Testis (tissue), 3 donors: ENCODE results near the gene ACADS. TPM values are rescaled to one million over a fixed set of nuclear protein-coding genes. Genes with fewer than 3 reads are reported as not detected.
"Not testable (repeated sequence)": the region's sequence is repeated elsewhere in the genome, so short reads cannot be mapped to it uniquely, and the experiment has no call there.

Experiments
- DNase-seq: peaks from one replicate; pipeline ENCODE4 v3.0.0-alpha.2; 2019
- H3K27ac ChIP-seq, 2 donors: fragments of 200-600 bp; sonication (generic); one replicate each; pipeline ENCODE4 v1.5.1; 2019
- H3K27me3 ChIP-seq: fragments of 200-600 bp; sonication (generic); one replicate; pipeline ENCODE4 v1.5.1; 2019
- H3K36me3 ChIP-seq: fragments of 200-600 bp; sonication (generic); one replicate; pipeline ENCODE4 v1.5.1; 2017; ENCODE audit warnings: low read depth; ENCODE audit errors: missing control alignments
- H3K4me1 ChIP-seq: fragments of 200-600 bp; sonication (generic); one replicate; pipeline ENCODE4 v1.5.1; 2019
- H3K4me3 ChIP-seq, 2 donors: fragments of 200-600 bp; sonication (generic); one replicate each; pipeline ENCODE4 v1.5.1; 2017 to 2019
- H3K9me3 ChIP-seq: fragments of 200-600 bp; sonication (generic); one replicate; pipeline ENCODE4 v1.5.1; 2017
- CTCF ChIP-seq, 3 experiments: fragments of 450-650 bp in 2 of 3; fragments of 200-600 bp in 1 of 3; sonication (generic) in 1 of 3; IDR thresholded peaks; one replicate each; pipeline ENCODE4 v1.5.1; 2016 to 2019; ENCODE audit warnings: antibody characterized with exemption in 3 of 3, mild to moderate bottlenecking in 2 of 3, moderate library complexity in 1 of 3
- POLR2A ChIP-seq: fragments of 450-650 bp; IDR thresholded peaks from one replicate; pipeline ENCODE4 v1.6.1; 2017; ENCODE audit warnings: antibody characterized with exemption, mild to moderate bottlenecking, moderate library complexity
- WGBS, 2 donors: methylation state at CpG; one replicate each; pipeline ENCODE4 v1.1.5; 2018; 5-methylcytosine and 5-hydroxymethylcytosine counted together
- intact Hi-C: fragments of 100-400 bp; cut with DNase I; formaldehyde crosslinking; loops from one replicate; pipeline ENCODE4 v1.15.1; 2023; ENCODE audit warnings: low total_unique reads
- polyA plus RNA-seq: library from polyadenylated mRNA; stranded (reverse); fragments of 350-450 nt; fragmentation: Illumina TruSeq; extraction: RNeasy Lipid Tissue Mini Kit (QIAGEN cat#74804); gene quantifications from one replicate; pipeline ENCODE4 v1.2.3, GENCODE V29; 2014; ENCODE audit warnings: low read depth, low replicate concordance; ENCODE audit not compliant: insufficient read depth
- total RNA-seq, 2 donors: library from RNA; depleted of rRNA; stranded (reverse); fragments of >200 nt; gene quantifications; one replicate each; pipeline ENCODE4 v1.2.3, GENCODE V29; 2016

The ACADS gene
- total and polyA plus RNA-seq, 3 donors from 2014 or later: 28.3 to 43.9 (median 30.2) TPM

DNA sequence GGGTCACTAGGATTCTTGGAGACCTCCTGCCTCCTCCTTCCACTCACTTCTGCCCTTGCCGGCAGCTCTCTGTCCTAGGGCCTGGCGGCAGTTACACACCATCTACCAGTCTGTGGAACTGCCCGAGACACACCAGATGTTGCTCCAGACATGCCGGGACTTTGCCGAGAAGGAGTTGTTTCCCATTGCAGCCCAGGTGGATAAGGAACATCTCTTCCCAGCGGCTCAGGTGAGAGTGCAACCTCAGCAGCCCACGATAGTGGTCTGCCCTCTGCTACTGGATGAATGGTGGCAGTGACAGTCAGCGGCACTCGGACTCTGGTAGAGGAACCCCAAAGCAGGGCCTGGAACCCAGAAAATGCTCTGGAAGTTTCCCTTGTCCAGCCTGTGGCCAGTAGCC, 1.3 kb downstream of the ACADS start:
- Histone ChIP-seq H3K4me1 (peaks cover 6% of the 10 kb centered on the region), H3K9me3 (no peaks in the 10 kb centered on the region), H3K27me3 (no peaks in the 10 kb centered on the region), H3K36me3 (no peaks in the 10 kb centered on the region), H3K27ac (no peak overlapping the region), H3K4me3 (no peak overlapping the region)
- no peak for DNase-seq
- WGBS, 2 donors: 94 to 95% methylated on average over 9 of the region's 9 CpGs
- TF ChIP-seq POLR2A: no peak
- TF ChIP-seq CTCF (IDR thresholded peaks at IDR 0.05): no peak
- intact Hi-C loops: no loop called here

DNA sequence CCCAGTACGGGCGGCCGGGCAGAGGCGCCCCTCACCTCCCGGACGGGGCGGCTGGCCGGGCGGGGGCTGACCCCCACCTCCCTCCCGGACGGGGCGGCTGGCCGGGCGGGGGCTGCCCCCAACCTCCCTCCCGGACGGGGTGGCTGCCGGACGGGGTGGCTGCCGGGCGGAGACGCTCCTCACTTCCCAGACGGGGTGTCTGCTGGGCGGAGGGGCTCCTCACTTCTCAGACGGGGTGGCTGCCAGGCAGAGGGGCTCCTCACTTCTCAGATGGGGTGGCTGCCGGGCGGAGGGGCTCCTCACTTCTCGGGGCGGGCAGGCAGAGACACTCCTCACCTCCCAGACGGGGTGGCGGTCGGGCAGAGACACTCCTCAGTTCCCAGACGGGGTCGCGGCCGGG, 6.6 kb downstream of the ACADS start:
- H3K27ac ChIP-seq, H3K27me3 ChIP-seq, H3K9me3 ChIP-seq, H3K4me1 ChIP-seq, H3K36me3 ChIP-seq, H3K4me3 ChIP-seq, intact Hi-C loops, DNase-seq: not testable (repeated sequence)
- 92% methylated on average over 12 to 25 of the region's 35 CpGs for WGBS, 2 donors

DNA sequence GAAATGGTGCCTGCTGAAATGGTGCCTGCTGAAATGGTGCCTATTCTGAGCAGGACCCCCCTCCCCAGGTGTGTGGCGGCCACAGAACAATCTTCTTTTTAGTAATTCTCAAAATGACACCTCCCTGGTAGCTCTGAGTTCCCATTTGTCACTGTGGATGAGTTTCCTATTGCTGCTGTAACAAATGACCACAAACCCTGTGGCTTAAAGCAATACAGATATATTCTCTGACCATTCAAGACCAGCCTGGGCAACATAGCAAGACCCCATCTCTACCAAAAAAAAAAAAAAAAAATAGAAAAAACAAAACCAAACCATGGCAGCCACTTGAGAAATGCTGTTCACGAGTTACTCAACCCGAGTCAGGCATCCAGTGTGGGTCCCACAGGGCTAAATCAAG, 7.9 kb downstream of the ACADS start:
- Histone ChIP-seq H3K27me3 (no peaks in the 10 kb centered on the region), H3K9me3 (no peaks in the 10 kb centered on the region), H3K36me3 (no peaks in the 10 kb centered on the region), H3K27ac (no peak overlapping the region), H3K4me3 (no peak overlapping the region), H3K4me1 (no peaks in the 10 kb centered on the region)
- 85 to 91% methylated on average over 3 of the region's 3 CpGs for WGBS, 2 donors
- no peak for DNase-seq
- intact Hi-C loops: no loop called here
- TF ChIP-seq POLR2A (no peak), CTCF (IDR thresholded peaks at IDR 0.05) (no peak)

DNA sequence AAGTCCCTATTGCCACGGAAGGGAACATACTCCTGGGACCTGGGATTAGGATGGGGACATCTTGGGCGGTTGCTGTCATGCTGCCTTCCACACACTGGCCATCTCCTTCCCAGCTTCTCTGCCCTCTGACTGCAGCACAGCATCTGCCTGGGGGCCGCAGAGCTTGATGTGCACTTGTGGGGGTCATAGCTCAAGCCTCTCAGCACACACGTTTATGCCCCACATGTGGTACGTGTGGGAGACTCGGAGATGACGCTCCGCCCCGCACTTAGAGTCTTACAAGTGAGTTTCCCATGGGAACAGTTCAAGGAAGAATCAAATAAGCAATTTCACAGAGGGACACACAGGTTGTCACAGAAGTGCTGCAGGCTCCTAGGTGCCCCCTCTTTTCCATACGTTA, 8.6 kb downstream of the ACADS start:
- intact Hi-C loops: no loop called here

GRCh38 chr12:120735181-120735580, 9.6 kb downstream of the ACADS start:
- H3K36me3 ChIP-seq: no peaks in the 10 kb centered on the region
- DNase-seq: no peak
- H3K4me1 ChIP-seq: no peaks in the 10 kb centered on the region
- H3K27me3 ChIP-seq: no peaks in the 10 kb centered on the region
- no peak overlapping the region for H3K4me3 ChIP-seq
- WGBS, 2 donors: 79 to 91% methylated on average over 3 of the region's 3 CpGs
- intact Hi-C loops: no loop called here
- H3K9me3 ChIP-seq: no peaks in the 10 kb centered on the region
- no peak overlapping the region for H3K27ac ChIP-seq
- TF ChIP-seq CTCF (IDR thresholded peaks at IDR 0.05) (no peak), POLR2A (no peak)

More for the DNA sequence above, 8.6 kb downstream of the ACADS start:
- Histone ChIP-seq H3K27ac (no peak overlapping the region), H3K9me3 (no peaks in the 10 kb centered on the region), H3K36me3 (no peaks in the 10 kb centered on the region), H3K27me3 (no peaks in the 10 kb centered on the region), H3K4me1 (no peaks in the 10 kb centered on the region), H3K4me3 (no peak overlapping the region)
- DNase-seq: no peak
- WGBS, 2 donors: 92 to 93% methylated on average over 7 to 10 of the region's 10 CpGs
- TF ChIP-seq POLR2A (no peak), CTCF (IDR thresholded peaks at IDR 0.05) (no peak)
